Neutrophil (primary cell): ENCODE data around the gene FOXO1.

Experiments used
- H3K27ac ChIP-seq: fragments of 200-600 bp; sonication (generic); 2 replicates; pipeline ENCODE4 v1.5.1; 2016; ENCODE audit warnings: mild to moderate bottlenecking, moderate library complexity
- H3K27me3 ChIP-seq: fragments of 200-600 bp; sonication (generic); 2 replicates; pipeline ENCODE4 v1.6.0; 2016; ENCODE audit warnings: mild to moderate bottlenecking
- H3K36me3 ChIP-seq: fragments of 200-600 bp; sonication (generic); 2 replicates; pipeline ENCODE4 v1.5.1; 2017
- H3K4me1 ChIP-seq, 2 experiments: fragments of 200-600 bp in 1 of 2; sonication (generic) in 1 of 2; 1 replicate in 1 of 2; 2 replicates in 1 of 2; pipeline versions ENCODE4 v1.5.1 to v1.6.1; 2013 to 2016; ENCODE audit warnings: low read depth in 1 of 2, low read length in 1 of 2, mild to moderate bottlenecking in 1 of 2, moderate library complexity in 1 of 2; ENCODE audit not compliant: control insufficient read depth in 1 of 2, insufficient read depth in 1 of 2
- H3K4me3 ChIP-seq, 2 experiments: fragments of 200-600 bp in 1 of 2; sonication (generic) in 1 of 2; 1 replicate in 1 of 2; 2 replicates in 1 of 2; pipeline ENCODE4 v1.5.1; 2013 to 2016; ENCODE audit warnings: low read depth in 1 of 2, low read length in 1 of 2, mild to moderate bottlenecking in 1 of 2, moderate library complexity in 1 of 2
- H3K9me3 ChIP-seq: fragments of 200-600 bp; sonication (generic); 2 replicates; pipeline ENCODE4 v1.5.1; 2016
- TF ChIP-seq, protein P1 (sequence below): fragments of 200-600 bp; sonication (generic); IDR thresholded peaks from 2 replicates; pipeline ENCODE4 v1.5.1; 2016; ENCODE audit warnings: antibody characterized with exemption

Gene FOXO1

DNA sequence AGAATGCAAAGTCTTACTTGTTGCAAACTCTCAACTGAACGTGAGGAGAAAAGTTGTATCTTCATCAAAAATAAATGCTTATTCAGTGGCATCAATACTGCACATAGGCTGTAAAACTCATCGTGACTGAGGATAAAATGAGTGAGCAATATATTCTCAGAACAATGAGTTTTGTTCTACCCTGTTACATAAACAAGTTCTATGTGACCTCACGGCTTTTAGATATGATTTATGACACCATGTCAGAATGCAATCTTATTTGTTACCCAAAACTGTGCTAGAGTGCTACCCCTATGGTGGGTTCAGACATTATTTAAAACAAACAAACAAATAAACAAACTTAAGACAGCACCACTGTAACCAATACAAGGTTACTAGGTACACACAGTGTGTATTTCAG lies 55.4 kb downstream of the FOXO1 start:
- TF ChIP-seq, protein P1, sequence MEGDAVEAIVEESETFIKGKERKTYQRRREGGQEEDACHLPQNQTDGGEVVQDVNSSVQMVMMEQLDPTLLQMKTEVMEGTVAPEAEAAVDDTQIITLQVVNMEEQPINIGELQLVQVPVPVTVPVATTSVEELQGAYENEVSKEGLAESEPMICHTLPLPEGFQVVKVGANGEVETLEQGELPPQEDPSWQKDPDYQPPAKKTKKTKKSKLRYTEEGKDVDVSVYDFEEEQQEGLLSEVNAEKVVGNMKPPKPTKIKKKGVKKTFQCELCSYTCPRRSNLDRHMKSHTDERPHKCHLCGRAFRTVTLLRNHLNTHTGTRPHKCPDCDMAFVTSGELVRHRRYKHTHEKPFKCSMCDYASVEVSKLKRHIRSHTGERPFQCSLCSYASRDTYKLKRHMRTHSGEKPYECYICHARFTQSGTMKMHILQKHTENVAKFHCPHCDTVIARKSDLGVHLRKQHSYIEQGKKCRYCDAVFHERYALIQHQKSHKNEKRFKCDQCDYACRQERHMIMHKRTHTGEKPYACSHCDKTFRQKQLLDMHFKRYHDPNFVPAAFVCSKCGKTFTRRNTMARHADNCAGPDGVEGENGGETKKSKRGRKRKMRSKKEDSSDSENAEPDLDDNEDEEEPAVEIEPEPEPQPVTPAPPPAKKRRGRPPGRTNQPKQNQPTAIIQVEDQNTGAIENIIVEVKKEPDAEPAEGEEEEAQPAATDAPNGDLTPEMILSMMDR, result no peak

DNA sequence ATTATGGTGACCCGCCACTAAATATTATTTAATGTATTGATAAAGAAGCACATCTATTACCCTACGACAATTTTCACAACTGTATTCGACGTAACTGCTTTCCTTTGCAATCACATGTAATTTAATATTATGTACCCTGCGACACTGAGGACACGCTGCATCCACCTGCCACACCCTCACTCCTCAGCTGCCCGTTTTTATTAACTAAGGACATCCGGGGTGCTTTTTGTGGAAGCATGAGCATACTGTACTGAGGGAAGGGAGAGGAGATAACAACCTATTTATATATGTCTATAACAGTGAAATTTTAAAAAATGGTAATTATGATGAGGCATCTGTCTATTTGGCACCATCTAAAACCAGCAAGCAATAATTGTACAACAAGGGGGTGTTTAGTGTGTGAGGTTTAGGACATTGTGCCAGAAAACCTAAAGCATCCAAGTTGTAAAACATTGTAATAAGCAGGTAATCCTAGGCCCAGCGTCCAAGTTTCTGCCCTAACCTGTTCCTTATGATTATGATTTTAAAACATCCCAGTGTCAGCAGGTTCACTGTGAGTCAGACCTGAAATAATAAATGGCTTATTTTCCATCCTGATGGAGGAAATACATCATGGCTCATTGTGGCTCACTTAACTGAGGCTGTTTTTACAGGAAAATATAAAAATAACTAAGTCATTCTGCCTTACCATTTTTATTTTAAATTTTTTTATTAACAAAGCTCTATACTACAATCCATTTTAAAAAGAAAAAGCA lies 56.3 kb downstream of the FOXO1 start:
- Histone ChIP-seq H3K27me3 (no peaks in the 10 kb centered on the region), H3K36me3 (no peaks in the 10 kb centered on the region), H3K4me3 (no peak overlapping the region), H3K4me1 (peaks cover 10 to 12% of the 10 kb centered on the region in 2 experiments), H3K27ac (no peak overlapping the region), H3K9me3 (no peaks in the 10 kb centered on the region)
- TF ChIP-seq, protein P1, result no peak

More for the DNA sequence above, 55.4 kb downstream of the FOXO1 start:
- H3K4me1 ChIP-seq, result peaks cover 10 to 12% of the 10 kb centered on the region in 2 experiments
- H3K36me3 ChIP-seq, result no peaks in the 10 kb centered on the region
- no peaks in the 10 kb centered on the region for H3K9me3 ChIP-seq
- H3K27ac ChIP-seq, result no peak overlapping the region
- no peak overlapping the region for H3K4me3 ChIP-seq
- H3K27me3 ChIP-seq, result no peaks in the 10 kb centered on the region

DNA sequence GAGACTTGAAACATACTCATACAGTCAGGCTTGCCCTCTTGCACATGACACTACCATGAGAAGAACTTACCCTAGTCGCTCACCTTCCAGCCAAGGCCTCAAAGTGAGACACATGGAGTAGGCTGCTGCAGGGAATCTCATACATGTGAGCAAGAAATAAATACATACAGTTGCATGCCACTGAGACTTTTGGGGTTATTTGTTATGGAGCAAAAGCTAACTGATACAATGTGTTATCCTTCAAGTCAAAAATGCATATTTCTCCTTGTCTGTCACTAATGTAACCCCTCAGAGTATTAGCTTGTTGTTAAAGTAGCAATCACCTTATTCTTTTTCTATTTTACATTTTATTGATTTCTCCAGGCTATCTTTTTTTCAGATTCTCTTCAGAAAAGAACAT lies 58.1 kb downstream of the FOXO1 start:
- H3K9me3 ChIP-seq, result no peaks in the 10 kb centered on the region
- no peak overlapping the region for H3K4me3 ChIP-seq
- no peak overlapping the region for H3K27ac ChIP-seq
- TF ChIP-seq, protein P1, result no peak
- no peaks in the 10 kb centered on the region for H3K36me3 ChIP-seq
- peaks cover 4% of the 10 kb centered on the region in 2 experiments for H3K4me1 ChIP-seq
- no peaks in the 10 kb centered on the region for H3K27me3 ChIP-seq

DNA sequence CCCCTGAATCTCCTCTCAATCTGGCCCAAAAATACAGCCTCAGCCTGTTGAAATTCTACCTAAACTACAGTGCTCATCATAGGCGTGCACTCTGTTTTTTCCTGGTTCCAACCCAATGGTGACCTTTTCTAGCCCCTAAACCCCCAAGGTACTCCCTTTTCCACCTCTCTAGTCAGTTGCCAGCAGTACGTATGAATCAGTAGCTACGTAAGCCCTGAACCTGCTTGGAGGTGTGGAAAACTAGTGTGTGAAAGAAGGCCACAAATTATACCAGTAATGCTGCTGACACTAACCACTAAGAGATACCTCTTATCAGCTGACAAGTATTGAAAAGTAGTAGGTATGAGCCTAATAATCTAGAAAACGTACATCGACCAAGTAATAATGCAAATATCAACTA lies 60.9 kb downstream of the FOXO1 start:
- no peak overlapping the region for H3K4me3 ChIP-seq
- H3K36me3 ChIP-seq, result no peaks in the 10 kb centered on the region
- no peaks in the 10 kb centered on the region for H3K9me3 ChIP-seq
- no peaks in the 10 kb centered on the region for H3K4me1 ChIP-seq
- TF ChIP-seq, protein P1, result no peak
- no peak overlapping the region for H3K27ac ChIP-seq
- no peaks in the 10 kb centered on the region for H3K27me3 ChIP-seq

DNA sequence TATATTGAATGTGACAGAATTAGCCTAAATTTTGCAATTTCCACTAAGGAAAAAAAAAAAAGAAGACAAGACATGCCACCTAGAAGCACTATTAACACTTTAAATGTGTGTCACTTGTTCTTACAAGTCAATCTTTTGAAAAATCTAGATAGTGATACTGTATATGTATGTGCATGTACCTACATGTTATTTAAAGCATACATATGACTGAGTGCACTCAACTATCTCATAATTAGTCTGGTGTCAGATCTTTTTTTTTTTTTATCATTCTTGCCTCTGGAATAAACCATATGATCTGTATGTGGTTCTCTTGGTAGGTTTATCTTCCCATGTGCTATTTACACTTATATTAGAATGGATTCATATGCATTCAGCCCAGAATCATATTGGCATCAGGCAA lies 62.3 kb downstream of the FOXO1 start:
- Histone ChIP-seq H3K4me1 (no peaks in the 10 kb centered on the region), H3K27me3 (no peaks in the 10 kb centered on the region), H3K36me3 (no peaks in the 10 kb centered on the region), H3K27ac (no peak overlapping the region), H3K4me3 (no peak overlapping the region), H3K9me3 (no peaks in the 10 kb centered on the region)
- TF ChIP-seq, protein P1, result no peak
